ENCODE measurements around the gene ANXA6. TPM values are rescaled to one million over a fixed set of nuclear protein-coding genes. Genes with fewer than 3 reads are reported as not detected.
A peak's percentile ranks its signal among the peaks of the same experiment; 100 is the strongest.

Gene ANXA6
- total RNA-seq, 1 donor from 2014 or later, result 143 TPM

DNA sequence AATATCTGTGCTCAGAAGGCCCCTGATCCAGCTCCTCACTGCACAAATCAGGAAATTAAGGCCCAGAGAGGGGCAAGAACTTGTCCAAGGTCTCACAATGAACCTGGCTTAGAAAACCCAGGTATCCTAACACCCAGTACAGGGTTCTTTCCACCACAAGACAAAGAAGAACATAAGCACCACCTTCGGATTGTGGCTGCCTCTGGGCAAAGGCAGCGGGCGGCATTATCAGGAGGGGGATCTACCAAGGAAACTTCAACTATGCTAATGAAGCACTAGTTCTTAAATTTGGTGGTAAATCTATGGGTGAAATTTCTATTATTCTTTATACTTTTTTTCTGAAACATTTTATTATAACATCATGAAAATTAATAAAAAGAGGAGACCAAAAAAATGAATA is 17.9 kb downstream of the ANXA6 start:
- H3K4me3 ChIP-seq, result no peak overlapping the region
- no peaks in the 10 kb centered on the region for H3K27me3 ChIP-seq
- intact Hi-C loops (cut with DNase I), result no loop called here
- TF ChIP-seq, protein P1, sequence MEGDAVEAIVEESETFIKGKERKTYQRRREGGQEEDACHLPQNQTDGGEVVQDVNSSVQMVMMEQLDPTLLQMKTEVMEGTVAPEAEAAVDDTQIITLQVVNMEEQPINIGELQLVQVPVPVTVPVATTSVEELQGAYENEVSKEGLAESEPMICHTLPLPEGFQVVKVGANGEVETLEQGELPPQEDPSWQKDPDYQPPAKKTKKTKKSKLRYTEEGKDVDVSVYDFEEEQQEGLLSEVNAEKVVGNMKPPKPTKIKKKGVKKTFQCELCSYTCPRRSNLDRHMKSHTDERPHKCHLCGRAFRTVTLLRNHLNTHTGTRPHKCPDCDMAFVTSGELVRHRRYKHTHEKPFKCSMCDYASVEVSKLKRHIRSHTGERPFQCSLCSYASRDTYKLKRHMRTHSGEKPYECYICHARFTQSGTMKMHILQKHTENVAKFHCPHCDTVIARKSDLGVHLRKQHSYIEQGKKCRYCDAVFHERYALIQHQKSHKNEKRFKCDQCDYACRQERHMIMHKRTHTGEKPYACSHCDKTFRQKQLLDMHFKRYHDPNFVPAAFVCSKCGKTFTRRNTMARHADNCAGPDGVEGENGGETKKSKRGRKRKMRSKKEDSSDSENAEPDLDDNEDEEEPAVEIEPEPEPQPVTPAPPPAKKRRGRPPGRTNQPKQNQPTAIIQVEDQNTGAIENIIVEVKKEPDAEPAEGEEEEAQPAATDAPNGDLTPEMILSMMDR (IDR thresholded peaks at IDR 0.05), result no peak
- H3K9me3 ChIP-seq, result no peaks in the 10 kb centered on the region
- ATAC-seq (no peak), DNase-seq (no peak)
- no peak overlapping the region for H3K27ac ChIP-seq
- H3K4me1 ChIP-seq, result peaks cover 11% of the 10 kb centered on the region
- H3K36me3 ChIP-seq, result peaks cover 56% of the 10 kb centered on the region

DNA sequence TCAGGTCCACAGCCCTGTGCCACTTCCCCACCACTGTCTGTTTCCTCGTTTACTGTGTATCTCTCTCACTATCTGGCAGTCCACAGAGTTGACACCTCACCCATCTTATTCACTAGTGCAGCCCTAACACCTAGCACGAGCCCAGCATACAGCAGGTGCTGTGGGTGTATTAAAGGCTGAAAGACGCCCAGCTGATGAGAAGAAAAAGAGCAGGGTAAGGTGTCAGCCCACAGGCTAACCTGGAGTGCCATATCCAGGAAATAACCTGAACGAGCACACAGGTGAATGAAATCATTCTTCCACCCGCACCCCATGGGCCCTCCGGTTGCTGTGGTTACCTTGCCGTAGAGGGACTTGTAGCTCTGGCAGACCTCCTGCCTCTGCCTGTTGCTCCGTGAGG is 18.6 kb downstream of the ANXA6 start:
- intact Hi-C loops (cut with DNase I), result no loop called here
- H3K36me3 ChIP-seq, result peaks cover 63% of the 10 kb centered on the region
- TF ChIP-seq, protein P1 (IDR thresholded peaks at IDR 0.05), result no peak
- peaks cover 11% of the 10 kb centered on the region for H3K4me1 ChIP-seq
- ATAC-seq (peak; percentile 44), DNase-seq (no peak)
- H3K27me3 ChIP-seq, result no peaks in the 10 kb centered on the region
- no peak overlapping the region for H3K27ac ChIP-seq
- H3K4me3 ChIP-seq, result no peak overlapping the region
- H3K9me3 ChIP-seq, result no peaks in the 10 kb centered on the region

DNA sequence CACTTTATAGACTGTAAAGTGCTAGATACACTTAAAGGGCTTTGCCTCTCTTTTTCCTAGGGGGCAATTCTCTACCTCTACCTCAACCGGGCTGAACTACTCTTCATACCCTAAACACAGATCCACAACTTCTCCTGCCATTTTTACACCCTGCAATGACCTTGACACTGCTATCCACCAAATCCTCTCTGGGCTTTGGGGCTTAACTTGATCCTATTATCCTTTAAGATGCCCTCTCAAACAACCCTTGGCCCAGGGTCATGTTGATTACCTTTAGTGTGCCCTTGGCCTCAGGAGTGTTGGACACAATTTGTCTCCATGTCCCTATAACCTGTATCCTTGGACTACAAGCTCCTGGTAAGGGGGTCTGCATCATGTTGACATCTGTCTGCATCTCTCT is 19.5 kb downstream of the ANXA6 start:
- intact Hi-C loops (cut with DNase I), result no loop called here
- no peak for ATAC-seq
- H3K36me3 ChIP-seq, result peaks cover 72% of the 10 kb centered on the region
- no peak overlapping the region for H3K4me3 ChIP-seq
- TF ChIP-seq, protein P1 (IDR thresholded peaks at IDR 0.05), result no peak
- no peaks in the 10 kb centered on the region for H3K27me3 ChIP-seq
- peaks cover 11% of the 10 kb centered on the region for H3K4me1 ChIP-seq
- DNase-seq, result no peak
- H3K27ac ChIP-seq, result no peak overlapping the region
- H3K9me3 ChIP-seq, result no peaks in the 10 kb centered on the region

DNA sequence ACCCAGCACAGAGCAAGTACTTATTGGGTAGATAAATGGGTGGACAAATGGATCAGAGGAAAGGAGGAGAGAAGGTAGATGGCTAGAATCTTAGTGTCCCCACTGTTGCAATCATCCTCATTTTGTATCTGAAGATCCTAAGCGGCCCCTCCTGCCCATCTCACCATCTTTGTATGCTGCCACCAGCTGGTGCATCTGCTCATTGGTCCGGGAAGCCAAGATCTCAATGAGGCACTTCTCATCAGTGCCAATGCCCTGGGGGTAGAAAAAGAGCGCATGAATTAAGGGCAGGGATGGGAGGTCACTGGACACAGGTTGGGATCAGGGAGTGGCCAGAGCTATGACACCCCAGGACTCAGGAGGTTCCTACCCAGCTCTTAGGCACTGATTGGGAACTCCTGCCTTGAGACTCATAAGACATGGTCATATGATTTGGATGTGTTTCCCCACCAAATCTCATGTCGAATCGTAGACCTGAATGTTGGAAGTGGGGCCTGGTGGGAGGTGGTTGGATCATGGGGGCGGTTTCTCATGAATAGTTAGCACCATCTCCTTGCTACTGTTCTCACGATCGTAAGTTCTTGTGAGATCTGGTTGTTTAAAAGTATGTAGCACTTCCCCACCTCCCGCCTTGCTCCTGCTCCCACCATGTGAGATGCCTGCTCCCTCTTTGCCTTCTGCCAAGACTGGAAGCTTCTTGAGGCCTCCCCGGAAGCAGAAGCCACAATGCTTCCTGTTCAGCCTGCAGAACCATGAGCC is 20.3 kb downstream of the ANXA6 start:
- Histone ChIP-seq H3K27ac (no peak overlapping the region), H3K4me1 (peaks cover 11% of the 10 kb centered on the region), H3K9me3 (no peaks in the 10 kb centered on the region), H3K4me3 (no peak overlapping the region), H3K36me3 (peaks cover 80% of the 10 kb centered on the region), H3K27me3 (no peaks in the 10 kb centered on the region)
- intact Hi-C loops (cut with DNase I), result no loop called here
- no peak for ATAC-seq
- no peak for DNase-seq
- TF ChIP-seq, protein P1 (IDR thresholded peaks at IDR 0.05), result no peak

DNA sequence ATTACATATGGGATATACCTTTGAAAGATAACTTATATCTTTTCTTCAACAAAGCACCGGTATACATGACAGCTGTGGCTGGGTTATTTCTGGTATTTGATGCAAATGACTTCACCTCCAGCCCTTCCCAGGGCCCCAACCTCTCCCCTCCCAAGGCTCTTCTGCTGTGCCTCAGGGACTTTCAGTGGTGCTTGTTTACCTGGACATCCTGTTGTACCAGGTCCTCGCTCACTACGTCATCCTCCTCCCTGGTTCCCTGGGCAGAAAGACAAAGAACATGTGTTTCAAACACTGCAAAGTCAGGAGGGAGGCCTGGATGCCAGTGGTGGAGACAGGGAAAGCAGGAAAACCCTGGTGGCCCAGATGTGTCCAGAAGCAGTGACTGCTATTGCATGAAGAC is 23.4 kb downstream of the ANXA6 start:
- ATAC-seq (no peak), DNase-seq (no peak)
- Histone ChIP-seq H3K27ac (no peak overlapping the region), H3K4me3 (no peak overlapping the region), H3K36me3 (peaks cover 94% of the 10 kb centered on the region), H3K4me1 (no peaks in the 10 kb centered on the region), H3K9me3 (no peaks in the 10 kb centered on the region), H3K27me3 (no peaks in the 10 kb centered on the region)
- intact Hi-C loops (cut with DNase I), result no loop called here
- TF ChIP-seq, protein P1 (IDR thresholded peaks at IDR 0.05), result no peak
